GM18861 (cell line): ENCODE data around the gene RFPL3.
"Not testable (repeated sequence)": the region's sequence is repeated elsewhere in the genome, so short reads cannot be mapped to it uniquely, and the experiment has no call there.

Source experiments
- ATAC-seq: cut with Tn5 transposase; IDR thresholded peaks from one replicate; pipeline ENCODE4 v1.9.1; 2021; ENCODE audit not compliant: unreplicated experiment

Gene RFPL3

DNA sequence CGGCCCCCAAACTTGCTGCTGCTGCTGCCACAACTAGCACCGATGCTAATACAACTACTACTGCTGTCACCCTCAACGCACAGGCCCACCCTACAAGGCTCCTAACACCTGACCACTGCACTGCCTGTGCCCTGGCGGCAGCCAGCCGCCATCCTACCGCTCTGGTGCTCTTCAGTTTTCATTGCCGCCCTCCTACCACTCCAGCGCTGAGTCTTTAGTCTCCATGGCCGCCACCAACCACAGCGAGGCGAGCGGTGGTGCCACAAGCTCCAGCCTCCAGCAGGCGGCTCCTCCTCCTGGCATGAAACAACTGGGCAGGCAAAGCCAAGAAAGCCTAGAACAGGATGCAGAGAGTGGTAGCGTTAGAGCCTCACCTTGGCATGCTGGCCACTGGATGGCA lies 5.0 kb upstream of the RFPL3 start:
- no peak for ATAC-seq

DNA sequence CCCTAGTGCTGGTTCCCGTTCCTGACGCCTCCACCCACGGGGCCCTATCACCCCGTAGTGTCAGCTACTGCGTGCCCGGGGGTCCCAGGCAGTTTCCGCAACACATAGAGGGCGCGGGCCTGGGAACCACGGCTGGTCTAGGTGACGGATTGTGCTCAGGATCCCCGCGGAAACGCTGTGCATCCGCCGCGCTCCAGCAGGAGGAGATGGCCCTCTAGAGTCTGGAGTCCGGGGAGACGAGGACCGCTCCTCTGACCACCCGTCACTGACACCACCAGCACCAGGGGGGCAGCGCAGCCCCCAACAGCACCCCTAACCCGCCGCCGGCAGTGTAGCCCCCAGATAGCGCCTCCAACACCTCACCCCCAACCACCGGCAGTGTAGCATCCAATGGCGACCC lies 4.4 kb upstream of the RFPL3 start:
- ATAC-seq = no peak

DNA sequence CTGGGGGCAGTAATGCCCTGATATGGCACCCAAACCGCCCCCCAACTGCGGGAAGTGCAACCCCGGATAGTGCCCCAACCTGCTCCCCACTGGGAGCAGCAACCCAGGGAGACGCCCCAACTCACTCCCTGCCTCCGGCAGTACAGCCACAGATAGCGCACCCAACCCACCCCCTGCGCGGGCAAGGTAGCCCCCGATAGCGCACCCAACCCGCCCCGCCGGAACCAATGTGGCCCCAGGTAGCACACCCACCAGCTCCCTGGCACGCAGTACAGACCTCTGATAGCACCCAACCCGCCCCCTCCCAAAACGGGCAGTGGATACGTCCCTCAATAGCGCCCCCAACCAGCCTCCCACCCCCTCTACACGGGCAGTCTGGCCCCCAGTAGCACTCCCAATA lies 3.8 kb upstream of the RFPL3 start:
- ATAC-seq = no peak

DNA sequence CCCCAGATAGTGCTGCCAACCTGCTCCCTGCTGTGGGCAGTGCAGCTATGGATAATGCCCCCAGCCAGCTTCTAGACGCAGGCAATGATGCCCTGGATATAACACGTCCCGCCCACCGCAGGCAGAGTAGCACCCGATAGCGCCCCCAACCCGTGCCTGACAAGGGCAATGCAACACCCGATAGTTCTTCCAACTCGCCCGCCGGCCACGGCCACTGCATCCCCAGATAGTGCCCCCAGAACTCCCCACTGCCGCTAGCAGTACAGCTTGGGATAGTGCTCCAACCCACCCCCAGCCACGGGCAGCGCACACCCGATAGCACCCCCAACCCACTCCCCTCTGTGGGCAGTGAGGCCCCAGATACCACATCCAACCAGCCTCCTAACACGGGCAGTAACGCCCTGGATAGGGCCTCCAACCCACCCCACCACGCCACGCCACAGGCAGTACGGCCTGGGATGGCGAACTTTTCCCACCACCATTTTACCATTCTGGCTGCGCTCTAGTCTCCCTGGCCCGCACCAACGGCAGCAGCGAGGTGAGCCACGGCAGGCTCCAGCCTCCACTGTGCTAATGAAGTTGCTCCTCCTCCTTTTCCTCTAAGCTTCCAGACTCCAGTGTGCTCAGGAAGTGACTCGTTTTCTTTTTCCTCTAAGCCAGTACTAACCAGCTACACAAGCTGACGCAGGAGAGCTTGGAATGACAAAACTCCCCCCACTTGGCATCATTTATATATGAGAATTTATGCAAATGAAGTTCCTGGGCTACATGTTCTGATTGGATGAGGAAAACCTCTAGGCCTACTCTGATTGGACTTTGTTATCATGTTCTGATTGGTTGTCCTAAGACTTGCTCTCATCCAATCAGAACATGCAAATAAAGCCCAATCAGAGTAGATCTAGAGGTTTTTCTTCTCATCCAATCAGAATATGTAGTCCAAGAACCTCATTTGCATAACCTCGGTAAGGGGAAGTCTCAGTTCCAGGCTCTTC lies 3.0 kb upstream of the RFPL3 start:
- no peak for ATAC-seq

DNA sequence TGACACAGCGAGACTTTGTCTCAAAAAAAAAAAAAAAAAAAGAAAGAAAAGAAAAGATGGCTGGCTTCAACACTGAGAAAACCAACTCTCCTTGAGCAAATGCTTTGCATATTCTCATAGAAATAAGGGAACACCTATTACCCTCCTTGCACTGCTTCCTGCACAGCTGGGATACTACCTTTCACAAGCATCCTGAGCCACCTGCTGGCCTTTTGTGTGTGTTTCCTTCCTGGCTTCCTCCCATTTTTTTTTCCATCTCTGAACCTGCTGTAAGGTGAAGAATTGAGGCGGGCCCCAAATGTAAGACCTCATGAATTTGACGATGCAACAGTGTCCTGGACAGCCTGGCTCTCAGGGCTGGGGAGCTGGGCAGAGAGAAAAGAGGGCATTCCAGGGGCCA lies 1.9 kb upstream of the RFPL3 start:
- no peak for ATAC-seq

DNA sequence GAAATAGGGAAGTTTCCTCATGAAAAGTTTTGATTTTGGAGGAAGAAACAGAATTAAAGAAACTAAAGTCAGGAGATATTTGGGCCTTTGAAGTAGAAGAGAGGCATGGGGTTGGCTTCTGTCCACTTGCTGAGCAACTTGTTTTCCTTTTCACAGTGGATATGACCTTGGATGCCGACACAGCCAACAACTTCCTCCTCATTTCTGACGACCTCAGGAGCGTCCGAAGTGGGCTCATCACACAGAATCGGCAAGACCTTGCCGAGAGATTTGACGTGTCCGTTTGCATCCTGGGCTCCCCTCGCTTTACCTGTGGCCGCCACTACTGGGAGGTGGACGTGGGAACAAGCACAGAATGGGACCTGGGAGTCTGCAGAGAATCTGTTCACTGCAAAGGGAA lies 2.4 kb downstream of the RFPL3 start:
- not testable (repeated sequence) for ATAC-seq

DNA sequence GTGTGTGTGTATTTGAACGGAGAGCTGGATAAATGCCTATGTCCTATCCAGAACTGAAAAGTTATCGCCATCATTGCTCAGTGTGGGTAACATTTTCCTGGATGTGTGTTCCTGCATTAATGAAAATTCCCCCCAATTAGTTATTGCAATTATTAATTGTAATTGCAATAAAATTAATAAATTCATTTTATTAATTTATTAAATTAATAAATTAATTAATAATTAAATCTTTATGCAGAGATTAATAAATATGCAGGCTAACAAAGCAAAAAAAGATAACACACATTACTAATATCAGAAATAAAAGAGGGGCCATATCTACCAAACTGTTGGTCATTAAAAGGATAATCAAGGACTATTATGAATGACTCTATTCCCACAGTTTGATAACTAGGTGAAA lies 3.6 kb downstream of the RFPL3 start:
- ATAC-seq = no peak

DNA sequence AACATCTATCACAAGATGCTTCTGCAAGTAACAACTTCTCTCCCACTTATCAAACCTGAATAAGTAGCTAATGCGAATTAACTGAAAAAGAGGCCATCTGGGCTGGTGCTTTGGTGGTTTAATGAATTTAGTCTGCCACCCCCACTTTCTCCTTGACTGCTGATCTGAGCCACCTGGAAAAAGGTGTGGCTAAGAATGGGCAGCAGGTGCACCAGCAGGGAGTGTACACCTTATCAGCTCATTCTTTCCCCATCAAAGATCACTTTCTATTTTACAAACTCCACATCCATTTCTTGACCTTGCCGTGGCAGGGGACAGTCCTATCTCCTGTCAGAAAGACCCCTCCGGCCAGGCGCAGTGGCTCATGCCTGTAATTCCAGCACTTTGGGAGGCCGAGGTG lies 6.5 kb downstream of the RFPL3 start:
- no peak for ATAC-seq

DNA sequence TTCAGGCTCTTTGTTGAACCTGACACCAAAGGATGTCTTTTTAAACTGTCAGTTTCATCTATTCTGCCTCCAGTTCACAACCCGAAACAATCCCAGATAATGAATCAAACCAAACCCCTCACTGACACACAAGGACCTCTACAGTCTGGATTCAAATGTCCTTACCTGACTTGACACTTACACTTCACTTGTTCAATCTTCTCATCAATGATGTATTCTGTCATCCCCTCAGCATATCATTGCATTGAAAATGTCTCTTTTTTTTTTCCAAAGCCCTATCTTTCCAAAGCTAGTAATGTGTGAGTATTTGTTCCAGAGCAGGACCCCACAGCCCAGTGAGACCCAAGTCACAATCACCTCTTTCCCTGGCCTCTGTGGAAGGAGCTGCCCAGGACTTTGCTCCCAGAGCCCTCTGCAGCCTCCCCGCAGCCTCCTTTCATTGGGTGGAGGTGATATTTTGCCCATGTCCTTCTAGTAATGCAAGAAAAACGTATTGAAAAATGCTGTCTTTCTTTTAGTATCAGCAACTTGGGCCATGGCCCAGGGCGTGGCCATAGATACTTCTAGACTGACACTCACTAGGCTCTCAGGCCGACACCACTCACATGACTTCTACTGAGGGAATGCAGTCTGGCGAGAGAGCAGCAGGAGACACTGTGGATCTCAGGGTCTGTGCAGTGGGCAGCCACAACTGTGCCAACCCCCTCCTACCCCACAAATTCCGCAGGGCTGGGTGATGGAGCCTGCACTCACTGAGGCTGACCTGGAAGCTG lies 18.2 kb downstream of the RFPL3 start:
- no peak for ATAC-seq

DNA sequence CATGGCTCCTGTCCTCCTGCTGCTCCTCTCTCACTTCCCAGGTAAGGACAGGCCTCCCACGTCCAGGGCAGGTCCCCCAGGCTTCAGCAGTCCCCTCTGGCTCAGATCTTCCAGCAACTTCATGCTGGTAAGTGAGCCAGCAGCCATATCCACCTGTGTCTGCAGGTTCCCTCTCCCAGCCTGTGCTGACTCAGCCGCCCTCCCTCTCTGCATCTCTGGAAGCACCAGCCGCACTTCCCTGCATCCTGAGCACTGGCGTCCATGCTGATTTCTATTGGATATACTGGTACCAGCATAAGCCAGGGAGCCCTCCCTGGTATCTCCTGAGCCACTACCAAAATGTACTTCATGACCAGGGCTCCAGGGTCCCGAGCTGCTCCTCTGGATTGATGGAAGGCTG lies 19.0 kb downstream of the RFPL3 start:
- no peak for ATAC-seq

DNA sequence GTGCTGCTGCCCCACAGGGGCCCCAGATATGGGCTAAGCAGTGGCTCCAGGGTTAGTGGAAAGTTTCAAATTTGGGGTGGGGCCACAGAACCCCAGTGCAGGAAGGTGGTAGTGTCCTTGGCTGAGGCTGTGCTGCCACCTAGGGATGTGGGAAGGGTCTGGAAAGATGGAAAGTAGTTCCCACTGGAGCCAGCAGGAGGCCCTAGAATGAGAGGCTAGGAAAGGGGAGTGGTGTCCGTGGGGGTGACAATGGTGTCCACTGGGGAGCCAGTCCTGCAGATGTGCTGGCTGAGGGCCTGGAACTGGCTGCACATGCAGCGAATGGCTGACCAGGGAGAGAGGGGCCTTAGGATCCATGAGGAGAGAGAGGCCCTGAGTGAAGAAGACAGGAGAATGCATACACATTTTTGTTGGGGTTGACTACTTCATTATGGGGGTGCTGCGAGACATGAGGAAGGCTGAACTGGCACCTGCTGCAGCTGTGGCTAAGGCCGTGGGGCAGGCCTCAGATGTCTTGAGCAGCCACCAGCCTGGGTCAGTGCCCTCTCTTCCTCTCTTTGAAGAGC lies 21.1 kb downstream of the RFPL3 start:
- ATAC-seq = no peak

DNA sequence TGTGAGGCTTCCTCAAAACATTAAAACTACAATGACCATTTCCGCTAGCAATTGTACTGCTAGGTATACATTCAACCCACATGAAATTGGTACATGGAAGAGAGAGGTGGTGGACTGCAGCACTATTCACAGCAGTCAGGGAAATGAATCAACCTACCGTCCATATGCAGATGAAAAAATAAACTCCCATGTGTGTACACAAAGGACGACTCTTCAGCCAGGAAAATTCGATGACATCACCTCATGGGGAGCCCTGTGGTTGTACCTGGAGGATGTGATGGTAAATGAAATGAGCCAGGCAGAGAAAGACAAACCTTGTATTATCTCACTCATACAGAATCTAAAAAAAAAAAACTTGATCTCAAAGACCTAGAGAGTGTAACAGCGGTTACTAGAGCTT lies 23.3 kb downstream of the RFPL3 start:
- ATAC-seq = no peak

DNA sequence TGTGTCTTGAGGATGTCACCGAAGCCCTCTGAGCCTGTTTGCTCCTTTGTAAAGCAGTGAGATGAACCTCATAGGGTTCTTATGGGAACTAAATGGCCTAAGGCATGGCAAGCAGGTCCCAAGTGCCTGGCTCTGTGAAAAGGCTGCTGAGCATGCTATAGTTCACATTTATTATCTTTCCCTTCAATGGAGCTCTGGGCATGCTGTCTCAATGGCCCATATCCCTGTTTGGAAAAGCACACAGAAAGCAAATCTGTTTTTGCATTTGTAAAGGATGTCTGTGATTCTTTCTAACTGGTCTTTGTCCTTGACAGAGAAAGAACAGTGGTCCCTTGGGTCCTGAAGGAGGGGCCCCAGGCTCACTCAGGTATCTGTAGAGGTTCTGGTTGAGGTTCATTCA lies 28.0 kb downstream of the RFPL3 start:
- no peak for ATAC-seq

DNA sequence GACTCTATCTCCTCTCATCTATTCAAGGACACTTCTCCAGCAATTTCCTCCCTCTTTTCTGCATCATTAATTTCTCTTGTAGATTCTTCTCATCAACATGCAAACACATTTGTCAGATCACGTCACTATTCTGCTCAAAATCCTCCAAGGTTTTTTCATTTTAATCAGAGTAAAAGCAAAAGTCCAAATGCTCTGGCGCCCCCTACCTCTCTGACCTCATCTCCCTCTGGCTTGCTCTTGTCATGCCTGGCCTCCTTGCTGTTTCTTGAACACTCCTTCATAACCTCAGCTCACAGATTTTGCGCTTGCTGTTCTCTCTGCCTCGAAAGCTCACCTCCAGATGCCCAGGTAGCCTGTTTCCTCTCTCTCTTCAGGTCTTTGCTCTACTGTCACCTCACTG lies 32.0 kb downstream of the RFPL3 start:
- ATAC-seq = no peak

DNA sequence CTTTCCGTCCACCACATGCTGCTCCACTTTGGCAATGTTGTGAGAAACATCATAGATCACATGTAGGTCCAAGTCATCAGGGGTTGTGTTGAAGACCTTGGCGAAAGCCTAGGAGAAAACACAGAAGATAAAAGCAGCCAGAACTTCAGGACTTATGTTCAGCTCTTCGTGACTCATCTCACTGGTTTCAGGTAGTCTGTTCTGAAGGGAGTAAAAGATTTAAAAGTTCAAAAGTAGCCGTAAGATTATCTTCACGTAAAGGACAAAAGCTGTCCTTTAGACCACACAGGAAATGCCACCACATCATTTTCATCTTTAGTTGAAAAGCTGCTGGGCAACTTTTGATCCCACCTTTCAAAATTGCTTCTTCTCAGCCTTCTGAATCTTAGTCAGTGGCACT lies 37.4 kb downstream of the RFPL3 start:
- no peak for ATAC-seq

DNA sequence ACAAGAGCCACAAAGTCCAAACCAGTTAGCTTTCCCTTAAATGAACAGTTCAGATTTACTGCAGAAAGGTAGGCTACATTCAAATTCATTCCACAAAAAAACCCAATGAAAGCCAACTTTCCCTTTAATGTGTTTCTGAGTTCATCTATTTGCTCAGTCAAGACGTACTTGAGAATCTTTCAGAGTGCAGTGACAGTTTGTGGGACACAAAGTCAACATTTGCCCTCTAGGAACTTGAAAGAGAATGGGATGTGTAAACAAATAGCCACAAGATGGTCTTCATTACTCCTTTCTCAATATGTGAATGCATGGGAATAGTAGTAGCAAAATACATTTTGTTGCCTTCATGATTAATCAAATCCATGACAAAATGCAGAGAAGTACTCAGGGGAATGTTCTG lies 38.6 kb downstream of the RFPL3 start:
- no peak for ATAC-seq

DNA sequence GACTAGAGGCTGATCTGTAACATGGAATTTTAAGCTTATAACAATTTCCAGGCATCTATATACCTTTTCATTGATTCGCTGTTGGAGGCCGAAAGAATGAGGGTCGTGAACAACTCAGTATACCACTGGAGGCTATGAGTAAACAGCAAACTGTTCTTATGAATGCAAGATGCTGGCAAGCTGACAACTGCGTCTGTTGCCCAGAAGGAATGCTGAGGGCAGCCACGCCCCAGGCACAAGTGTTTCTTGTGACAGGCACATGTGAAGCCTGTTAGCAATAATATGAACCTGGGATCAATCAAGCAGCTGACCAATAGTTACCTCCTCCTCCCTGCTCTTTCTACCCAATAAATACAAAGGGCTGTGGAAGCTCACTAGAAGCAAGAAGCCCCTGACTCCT lies 39.1 kb downstream of the RFPL3 start:
- no peak for ATAC-seq

DNA sequence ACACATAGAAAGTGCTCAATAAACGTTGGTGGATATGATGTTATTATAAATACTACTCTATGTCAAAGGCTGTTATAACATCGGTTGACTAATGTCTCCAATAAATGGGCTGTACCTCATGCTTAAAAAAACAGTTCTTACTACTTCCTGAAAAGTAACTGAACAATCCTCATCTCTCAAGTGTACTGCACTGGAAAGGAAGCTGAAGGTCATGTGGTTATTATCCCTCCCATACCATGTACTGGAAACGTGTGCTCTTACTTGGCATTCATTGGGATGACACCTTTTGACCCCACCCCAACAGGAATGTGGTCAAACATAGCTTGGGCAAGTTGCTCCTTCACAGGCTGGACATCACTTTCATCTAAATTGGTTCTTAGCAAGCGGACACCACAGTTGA lies 43.8 kb downstream of the RFPL3 start:
- ATAC-seq = no peak

DNA sequence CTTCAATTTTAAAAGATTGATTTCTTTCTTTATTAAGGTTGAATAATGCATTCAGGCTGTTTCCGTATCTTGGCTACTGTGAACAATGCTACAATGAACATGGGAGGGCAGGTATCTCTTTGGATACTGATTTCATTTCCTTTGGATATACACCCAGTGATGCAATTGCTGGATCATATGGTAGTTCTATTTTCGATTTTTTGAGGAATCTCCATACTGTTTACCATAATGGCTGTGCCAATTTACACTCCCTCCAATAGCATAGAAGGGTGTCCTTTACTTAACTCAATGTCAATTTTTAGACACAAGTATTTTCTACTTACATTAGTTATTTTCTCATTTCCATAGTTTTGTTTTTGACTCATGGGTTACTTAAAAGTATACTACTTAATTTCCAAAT lies 46.4 kb downstream of the RFPL3 start:
- ATAC-seq = no peak

DNA sequence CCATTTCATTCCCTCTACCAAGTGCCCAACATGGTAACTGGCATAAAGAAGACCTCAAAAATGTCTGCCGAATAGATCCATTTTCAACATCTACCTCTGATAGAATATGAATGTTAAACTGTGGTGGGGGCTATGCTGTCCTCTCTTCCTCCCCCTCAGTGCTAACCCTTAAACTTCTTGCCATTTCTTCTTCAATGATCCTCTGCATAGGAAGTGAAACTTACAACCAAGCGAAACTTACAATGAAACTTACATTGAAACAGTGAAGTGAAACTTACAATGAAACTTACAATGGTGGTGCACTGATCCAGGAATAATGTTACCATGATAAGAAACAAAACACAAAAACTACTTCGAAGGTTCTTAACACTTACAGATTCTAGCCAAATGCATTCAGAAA lies 49.6 kb downstream of the RFPL3 start:
- ATAC-seq = no peak

DNA sequence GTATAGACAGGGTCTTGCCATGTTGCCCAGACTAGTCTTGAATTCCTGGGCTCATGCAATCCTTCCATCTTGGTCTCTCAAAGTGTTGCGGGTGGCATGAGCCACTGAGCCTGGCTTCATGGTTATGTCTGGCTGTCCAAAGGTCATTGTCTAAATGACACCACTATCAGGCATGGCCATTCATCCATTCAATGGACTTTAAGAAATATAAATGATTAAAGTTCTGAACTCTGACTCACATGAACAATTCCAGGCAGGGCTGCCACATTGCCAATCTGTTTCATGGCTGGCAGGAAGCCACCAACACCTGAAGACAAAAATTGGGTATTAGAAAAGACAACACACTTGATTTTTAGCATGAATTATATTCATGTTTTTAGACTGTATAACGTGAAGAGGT lies 50.3 kb downstream of the RFPL3 start:
- ATAC-seq = no peak

DNA sequence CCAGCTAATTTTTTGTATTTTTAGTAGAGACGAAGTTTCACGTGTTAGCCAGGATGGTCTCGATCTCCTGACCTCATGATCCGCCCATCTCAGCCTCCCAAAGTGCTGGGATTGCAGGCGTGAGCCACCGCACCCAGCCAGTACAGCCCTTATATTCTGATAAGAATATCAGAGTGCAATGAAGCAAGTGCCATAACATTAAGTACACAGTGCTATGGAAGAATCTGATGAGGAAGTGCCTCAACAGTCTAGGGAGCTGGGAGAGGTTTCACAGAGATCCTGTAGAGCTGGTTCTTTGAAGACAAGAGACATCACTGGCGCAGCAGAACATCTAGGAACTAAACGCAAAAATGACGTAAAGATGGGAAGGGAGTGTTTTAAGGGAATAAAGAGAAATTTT lies 52.3 kb downstream of the RFPL3 start:
- no peak for ATAC-seq
